Tibial nerve (tissue), 4 donors: ENCODE data around the gene TBC1D10B.

ENCODE experiments used
- CTCF ChIP-seq, 5 experiments: fragments of 200-600 bp in 3 of 5; fragments of 450-650 bp in 2 of 5; sonication (generic) in 3 of 5; IDR thresholded peaks; one replicate each; pipeline ENCODE4 v1.5.1; 2016 to 2019; ENCODE audit warnings: antibody characterized with exemption in 5 of 5, mild to moderate bottlenecking in 3 of 5, moderate library complexity in 2 of 5
- EP300 ChIP-seq, 2 donors: sonication (generic); formaldehyde crosslinking; IDR thresholded peaks; one replicate each; pipeline ENCODE4 v1.6.1; 2017; ENCODE audit warnings: antibody characterized with exemption in 2 of 2, mild to moderate bottlenecking in 1 of 2
- POLR2A ChIP-seq, 2 donors: fragments of 450-650 bp; IDR thresholded peaks; one replicate each; pipeline ENCODE4 v1.6.1; 2017; ENCODE audit warnings: antibody characterized with exemption in 2 of 2, mild to moderate bottlenecking in 2 of 2, moderate library complexity in 2 of 2

GRCh38 chr16:30335028-30335597, 35.2 kb downstream of the TBC1D10B start:
- TF ChIP-seq EP300 (IDR thresholded peaks at IDR 0.05) (peak in 1 of 2 donors; percentile 71), CTCF (IDR thresholded peaks at IDR 0.05) (peak in 2 of 5 experiments; percentile 13 to 30), POLR2A (IDR thresholded peaks at IDR 0.05) (peak; percentile 44 to 95)
